Epithelial cell of proximal tubule (primary cell): ENCODE measurements around the gene LCE1E. TPM values are rescaled to one million over a fixed set of nuclear protein-coding genes. Genes with fewer than 3 reads are reported as not detected.

Experiments
- DNase-seq: peaks from one replicate; pipeline ENCODE4 v3.0.0-alpha.2; 2011; ENCODE audit warnings: low read depth
- H3K4me3 ChIP-seq: 2 replicates; pipeline ENCODE4 v1.5.1; 2011; ENCODE audit warnings: low read depth, mild to moderate bottlenecking, low read length
- CTCF ChIP-seq: conservative IDR thresholded peaks from 2 replicates; pipeline ENCODE4 v1.5.1; 2012; ENCODE audit warnings: low read depth, mild to moderate bottlenecking, low read length
- total RNA-seq: library from RNA; depleted of rRNA; stranded (reverse); fragments of >200 nt; gene quantifications from 2 replicates; pipeline ENCODE4 v1.2.3, GENCODE V29; 2015

The LCE1E gene
- not detected in 2 replicates for total RNA-seq

GRCh38 chr1:152786077-152786476 lies at the start of gene LCE1E:
LCE1E (plus strand) TSS chr1:152786257; CDS start chr1:152787300, 1,043 bp downstream.
- no peak for TF ChIP-seq CTCF
- no peak within 1 kb of the TSS for H3K4me3 ChIP-seq
- no peak for DNase-seq

GRCh38 chr1:152737997-152738396 lies 48.1 kb upstream of the LCE1E start:
- H3K4me3 ChIP-seq: no peak overlapping the region
- no peak for TF ChIP-seq CTCF
- DNase-seq: no peak

- no peak overlapping the region for H3K4me3 ChIP-seq
- TF ChIP-seq CTCF: no peak
Measured at GRCh38 chr1:152739841-152740240, 46.2 kb upstream of the LCE1E start.

GRCh38 chr1:152741656-152742055 lies 44.4 kb upstream of the LCE1E start:
- no peak for TF ChIP-seq CTCF
- DNase-seq: no peak
- no peak overlapping the region for H3K4me3 ChIP-seq

More at GRCh38 chr1:152739841-152740240, 46.2 kb upstream of the LCE1E start:
- no peak for DNase-seq

GRCh38 chr1:152743371-152744145 lies 42.5 kb upstream of the LCE1E start:
- H3K4me3 ChIP-seq: no peak overlapping the region
- DNase-seq: no peak
- no peak for TF ChIP-seq CTCF

GRCh38 chr1:152745289-152745704 lies 40.8 kb upstream of the LCE1E start:
- DNase-seq: no peak
- peak; percentile 16 for TF ChIP-seq CTCF
- H3K4me3 ChIP-seq: no peak overlapping the region
